Inflammatory macrophage treated with lipopolysaccharide for 4 hours (primary cell): ENCODE data around the gene PPFIBP1.

Source experiments
- DNase-seq: peaks from one replicate; pipeline ENCODE4 v3.0.0-alpha.2; 2020

Gene PPFIBP1

GRCh38 chr12:27674989-27675388, 151.0 kb downstream of the PPFIBP1 start:
- no peak for DNase-seq

GRCh38 chr12:27680619-27681018, 156.6 kb downstream of the PPFIBP1 start:
- no peak for DNase-seq

- no peak for DNase-seq
Measured at GRCh38 chr12:27682534-27682933, 158.5 kb downstream of the PPFIBP1 start.

DNA sequence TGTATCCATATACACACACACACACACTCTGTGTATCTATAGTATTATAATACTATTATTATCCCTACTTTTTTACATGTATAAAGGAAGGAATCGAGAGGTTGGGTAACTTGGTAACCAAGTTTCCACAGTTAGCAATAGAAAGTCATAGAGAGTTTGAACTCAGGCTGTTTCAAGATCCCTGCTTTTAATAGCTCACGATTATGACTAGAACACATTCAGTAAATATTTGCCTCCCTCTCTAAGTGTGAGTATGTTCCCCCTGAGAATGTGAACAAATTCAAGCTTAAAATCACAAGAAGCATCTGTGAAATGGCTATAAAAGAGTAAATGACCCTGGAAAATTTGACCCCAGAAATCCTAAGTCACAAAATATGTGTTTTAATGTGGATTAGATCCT, 161.3 kb downstream of the PPFIBP1 start:
- no peak for DNase-seq

DNA sequence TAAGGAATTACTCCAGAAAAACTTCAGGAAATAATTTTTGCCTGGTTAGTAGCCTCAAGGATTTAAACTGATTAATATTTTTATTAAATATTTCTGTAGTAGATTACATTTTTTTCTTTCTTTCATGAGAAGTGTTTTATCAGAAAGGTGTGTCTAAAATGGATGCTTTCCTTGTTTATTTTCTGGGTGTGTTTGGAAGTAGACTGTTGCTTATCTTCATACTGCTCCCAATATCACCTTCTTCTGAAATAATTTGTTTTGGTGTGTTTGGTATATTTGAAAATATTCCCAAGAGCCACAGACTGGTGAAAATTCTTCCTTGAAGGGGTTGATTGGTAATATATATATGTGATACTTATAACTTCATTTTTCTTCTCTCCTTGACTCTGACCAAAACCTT, 162.1 kb downstream of the PPFIBP1 start:
- DNase-seq, result no peak

DNA sequence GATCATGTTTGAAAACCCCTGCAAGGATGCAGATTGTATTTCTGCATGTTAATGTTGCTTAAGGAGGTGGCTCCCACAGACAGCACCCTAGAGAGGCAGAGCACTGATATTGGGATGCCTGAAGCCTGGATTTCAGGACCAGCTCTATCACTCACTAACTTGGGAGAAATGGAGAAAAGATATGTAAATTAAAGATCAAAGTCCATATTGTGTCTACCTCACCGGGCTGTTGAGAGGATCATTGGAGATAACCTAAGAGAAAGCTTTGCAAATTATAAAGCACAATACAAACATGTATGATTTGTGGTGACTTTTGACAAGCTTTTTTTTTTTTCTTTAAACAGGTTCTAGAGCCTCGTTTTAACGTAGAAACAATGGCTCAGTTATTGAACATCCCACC, 164.7 kb downstream of the PPFIBP1 start:
- DNase-seq, result no peak

- DNase-seq, result no peak
Measured at GRCh38 chr12:27689558-27690180, 165.7 kb downstream of the PPFIBP1 start.

- DNase-seq, result no peak
Measured at GRCh38 chr12:27693403-27693802, 169.4 kb downstream of the PPFIBP1 start.

GRCh38 chr12:27695556-27696292, 171.7 kb downstream of the PPFIBP1 start:
- DNase-seq, result no peak

- DNase-seq, result no peak
Measured at GRCh38 chr12:27696293-27696652, 172.3 kb downstream of the PPFIBP1 start, which contains the start of gene REP15. TSS of gene REP15 (plus strand) at chr12:27696447. CDS start at chr12:27696563, 116 bp downstream.

GRCh38 chr12:27696864-27697564, 173.0 kb downstream of the PPFIBP1 start:
- DNase-seq, result no peak

GRCh38 chr12:27703720-27704452, 179.9 kb downstream of the PPFIBP1 start:
- DNase-seq, result peak; percentile 92

- DNase-seq, result no peak
Measured at GRCh38 chr12:27705263-27705662, 181.3 kb downstream of the PPFIBP1 start.

DNA sequence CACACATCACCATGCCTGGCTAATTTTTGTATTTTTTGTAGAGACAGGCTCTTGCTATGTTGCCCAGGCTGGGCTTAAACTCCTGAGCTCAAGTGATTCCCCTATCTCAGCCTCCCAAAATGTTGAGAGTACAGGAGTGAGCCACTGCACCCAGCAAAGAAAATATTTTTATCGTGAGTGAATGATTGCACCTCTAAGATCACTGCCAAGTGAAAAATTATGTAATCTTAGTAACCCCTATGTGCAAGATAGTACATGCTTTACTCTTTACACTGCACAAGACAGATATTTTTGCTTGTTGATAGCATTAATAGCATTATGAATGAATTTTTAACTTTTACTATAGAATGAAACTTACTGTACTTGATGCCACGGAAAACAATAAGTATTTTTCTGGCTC, 183.2 kb downstream of the PPFIBP1 start:
- DNase-seq, result no peak

- no peak for DNase-seq
Measured at GRCh38 chr12:27709212-27709931, 185.4 kb downstream of the PPFIBP1 start.

DNA sequence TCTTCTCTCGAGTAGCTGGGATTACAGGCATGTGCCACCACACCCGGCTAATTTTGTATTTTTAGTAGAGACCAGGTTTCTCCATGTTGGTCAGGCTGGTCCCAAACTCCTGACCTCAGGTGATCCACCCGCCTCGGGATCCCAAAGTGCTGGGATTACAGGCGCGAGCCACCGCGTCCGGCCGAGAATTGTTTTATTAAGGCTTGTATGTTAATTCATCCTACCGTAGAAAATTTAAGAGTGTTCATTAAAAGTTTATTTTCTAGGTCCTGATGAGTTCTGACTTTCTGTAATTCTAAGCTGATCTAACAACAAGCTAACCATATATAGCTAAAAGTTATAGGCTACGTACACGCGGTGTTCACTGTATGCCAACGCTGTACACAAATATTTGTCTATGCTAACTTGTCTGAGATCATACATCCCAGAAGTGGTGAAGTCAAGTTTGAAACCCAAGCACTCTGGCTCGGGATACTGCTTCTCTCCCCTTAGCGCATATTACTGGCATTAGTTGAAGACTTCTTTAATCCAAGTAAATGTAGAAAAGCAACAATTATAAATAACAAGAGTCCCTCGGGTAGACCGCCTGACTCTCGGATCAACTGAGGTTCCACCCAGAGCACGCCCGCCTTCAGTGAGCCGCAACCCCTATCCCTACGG, 186.1 kb downstream of the PPFIBP1 start:
- DNase-seq, result peak; percentile 33

- DNase-seq, result peak; percentile 93
Measured at GRCh38 chr12:27710592-27711316, 186.7 kb downstream of the PPFIBP1 start, which contains the start of gene MRPS35. TSS of gene MRPS35 (plus strand) at chr12:27710832. CDS start at chr12:27710844, 12 bp downstream.

GRCh38 chr12:27711317-27711682, 187.3 kb downstream of the PPFIBP1 start:
- DNase-seq, result peak; percentile 0

DNA sequence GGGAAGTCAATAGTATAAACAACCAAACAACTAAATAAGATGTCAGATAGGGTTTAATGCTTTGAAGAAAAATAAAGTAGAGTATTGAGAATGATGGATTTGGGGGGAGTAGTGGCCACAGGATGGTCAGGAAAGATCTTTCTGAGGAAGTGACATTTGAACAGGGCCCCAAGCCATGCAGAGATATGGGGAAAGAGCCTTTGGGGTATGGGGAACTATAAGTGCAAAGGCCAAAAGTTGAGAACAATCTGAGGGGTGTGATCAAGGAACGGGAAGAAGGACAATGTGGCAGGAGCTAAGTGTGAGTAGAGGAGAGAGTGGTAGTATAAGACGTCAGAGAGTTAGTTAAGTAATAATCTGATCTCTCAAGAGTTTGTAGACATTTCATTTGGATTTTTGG, 188.0 kb downstream of the PPFIBP1 start:
- DNase-seq, result peak; percentile 48

GRCh38 chr12:27723212-27723611, 199.2 kb downstream of the PPFIBP1 start:
- DNase-seq, result no peak

DNA sequence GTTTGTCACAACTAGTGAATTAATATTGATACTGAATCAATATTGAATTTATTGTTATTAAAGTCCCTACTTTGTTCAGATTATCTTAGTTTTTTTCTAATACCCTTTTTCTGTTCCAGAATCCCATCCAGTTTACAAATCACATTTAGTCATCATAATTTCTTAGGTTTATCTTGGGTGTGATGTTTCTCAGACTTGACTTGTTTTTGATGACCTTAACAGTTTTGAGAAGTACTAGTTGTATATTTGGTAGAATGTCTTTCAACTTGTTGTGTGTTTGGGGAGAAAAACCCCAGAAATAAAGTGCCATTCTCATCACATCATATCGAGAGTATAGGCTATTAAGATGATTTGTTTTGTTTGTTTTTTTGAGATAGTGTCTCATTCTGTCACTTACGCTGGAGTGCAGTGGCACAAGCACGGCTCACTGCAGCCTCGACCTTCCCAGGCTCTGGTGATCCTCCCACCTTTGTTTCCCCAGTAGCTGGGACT, 206.1 kb downstream of the PPFIBP1 start:
- no peak for DNase-seq
